GM12801 (cell line): ENCODE data around the gene CNTN1.

Source experiments
- CTCF ChIP-seq: IDR thresholded peaks from one replicate; pipeline ENCODE4 v1.5.1; 2011; ENCODE audit warnings: control low read depth; ENCODE audit not compliant: insufficient read length; ENCODE audit errors: extremely low read depth

The CNTN1 gene

GRCh38 chr12:40986001-40986400 is 293.8 kb downstream of the CNTN1 start:
- TF ChIP-seq CTCF, result no peak

GRCh38 chr12:40988355-40988754 is 296.1 kb downstream of the CNTN1 start:
- no peak for TF ChIP-seq CTCF

- no peak for TF ChIP-seq CTCF
These were observed 296.6 kb downstream of the CNTN1 start for GRCh38 chr12:40988824-40989223.

GRCh38 chr12:40989785-40990184 is 297.5 kb downstream of the CNTN1 start:
- no peak for TF ChIP-seq CTCF

- TF ChIP-seq CTCF, result no peak
These were observed 299.9 kb downstream of the CNTN1 start for GRCh38 chr12:40992158-40992557.

- no peak for TF ChIP-seq CTCF
These were observed 300.4 kb downstream of the CNTN1 start for GRCh38 chr12:40992674-40993073.

GRCh38 chr12:40993158-40993557 is 300.9 kb downstream of the CNTN1 start:
- TF ChIP-seq CTCF, result no peak

- TF ChIP-seq CTCF, result no peak
These were observed 303.9 kb downstream of the CNTN1 start for GRCh38 chr12:40996091-40996490.
